ENCODE data around the gene TBC1D1.
A peak's percentile ranks its signal among the peaks of the same experiment; 100 is the strongest.

TBC1D1 gene

GRCh38 chr4:37890801-37891259, at the start of gene TBC1D1:
Gene TBC1D1, plus strand, starts transcription at chr4:37891084. Its CDS starts 11,012 bp downstream, at chr4:37902096.
- no peak for TF ChIP-seq CREB5 (CRISPR knock-in tag; IDR thresholded peaks at IDR 0.05; ENCODE audit: low read depth)
- TF ChIP-seq ZNF565 (CRISPR knock-in tag; conservative IDR thresholded peaks at IDR 0.05; ENCODE audit: low read depth), result no peak
- TF ChIP-seq ESRRG (CRISPR knock-in tag; IDR thresholded peaks at IDR 0.05), result no peak
- TF ChIP-seq RARB (CRISPR knock-in tag; IDR thresholded peaks at IDR 0.05), result no peak
- no peak for TF ChIP-seq TSHZ2 (CRISPR knock-in tag; IDR thresholded peaks at IDR 0.05)
- peak; percentile 57 for ATAC-seq

GRCh38 chr4:37844204-37844603, 46.7 kb upstream of the TBC1D1 start:
- ATAC-seq, result no peak
- TF ChIP-seq ZFP3 (CRISPR knock-in tag; IDR thresholded peaks at IDR 0.05) (no peak), ESRRG (CRISPR knock-in tag; IDR thresholded peaks at IDR 0.05) (no peak), ZNF8 (CRISPR knock-in tag; IDR thresholded peaks at IDR 0.05) (no peak), ZC3H10 (CRISPR knock-in tag; IDR thresholded peaks at IDR 0.05) (no peak), TCF4 (CRISPR knock-in tag; IDR thresholded peaks at IDR 0.05; ENCODE audit: borderline replicate concordance) (no peak), TOX (CRISPR knock-in tag; IDR thresholded peaks at IDR 0.05; ENCODE audit: borderline replicate concordance) (no peak), TSHZ2 (CRISPR knock-in tag; IDR thresholded peaks at IDR 0.05) (no peak), CSDC2 (CRISPR knock-in tag; IDR thresholded peaks at IDR 0.05) (no peak), ZFP30 (CRISPR knock-in tag; IDR thresholded peaks at IDR 0.05) (no peak), OSR1 (CRISPR knock-in tag; IDR thresholded peaks at IDR 0.05) (no peak), RARB (CRISPR knock-in tag; IDR thresholded peaks at IDR 0.05) (no peak)

- TF ChIP-seq ZC3H10 (CRISPR knock-in tag; IDR thresholded peaks at IDR 0.05) (no peak), TSHZ2 (CRISPR knock-in tag; IDR thresholded peaks at IDR 0.05) (no peak), CSDC2 (CRISPR knock-in tag; IDR thresholded peaks at IDR 0.05) (no peak), POU6F1 (CRISPR knock-in tag; IDR thresholded peaks at IDR 0.05; ENCODE audit: borderline replicate concordance, low read depth) (no peak), PATZ1 (CRISPR knock-in tag; IDR thresholded peaks at IDR 0.05; ENCODE audit: borderline replicate concordance) (no peak)
- no peak for ATAC-seq
These were observed 45.7 kb upstream of the TBC1D1 start for GRCh38 chr4:37845201-37845600.
